ENCODE results near the gene RAB6B. TPM values are rescaled to one million over a fixed set of nuclear protein-coding genes. Genes with fewer than 3 reads are reported as not detected.

The RAB6B gene
- total RNA-seq, 1 experiment from 2014 or later, result 1.4 TPM

GRCh38 chr3:133931084-133931483 lies 35.4 kb upstream of the RAB6B start:
- no peak for DNase-seq (ENCODE audit: low read depth)

DNA sequence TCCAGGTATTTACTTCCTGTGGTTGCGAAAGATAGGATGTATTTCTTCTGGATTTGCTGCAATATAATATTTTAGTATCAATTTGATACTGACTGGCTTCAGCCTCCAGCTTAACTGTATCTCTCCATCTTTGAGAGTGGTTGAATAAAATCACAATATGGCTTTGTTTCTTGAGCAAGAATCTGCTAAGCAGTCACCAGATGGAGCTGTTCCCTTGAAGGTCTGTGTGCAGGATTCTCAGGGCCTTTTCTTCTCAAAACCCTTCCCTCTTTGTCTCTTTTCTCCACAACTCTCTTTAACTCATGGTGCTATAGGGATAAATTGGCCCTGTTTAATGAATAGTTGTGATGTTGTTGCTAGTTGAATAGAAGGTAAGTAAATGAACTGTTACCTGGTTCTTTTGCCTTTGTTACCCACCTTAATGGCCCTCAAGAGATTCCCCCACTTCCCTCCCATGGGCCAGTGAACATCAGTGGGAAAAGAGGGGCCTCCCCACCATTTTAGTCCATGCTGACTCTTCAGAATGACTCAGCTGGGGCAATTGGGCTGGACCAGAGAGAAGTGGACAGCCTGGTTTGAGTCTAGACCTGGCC lies 34.8 kb upstream of the RAB6B start:
- DNase-seq (ENCODE audit: low read depth), result peak; percentile 77

DNA sequence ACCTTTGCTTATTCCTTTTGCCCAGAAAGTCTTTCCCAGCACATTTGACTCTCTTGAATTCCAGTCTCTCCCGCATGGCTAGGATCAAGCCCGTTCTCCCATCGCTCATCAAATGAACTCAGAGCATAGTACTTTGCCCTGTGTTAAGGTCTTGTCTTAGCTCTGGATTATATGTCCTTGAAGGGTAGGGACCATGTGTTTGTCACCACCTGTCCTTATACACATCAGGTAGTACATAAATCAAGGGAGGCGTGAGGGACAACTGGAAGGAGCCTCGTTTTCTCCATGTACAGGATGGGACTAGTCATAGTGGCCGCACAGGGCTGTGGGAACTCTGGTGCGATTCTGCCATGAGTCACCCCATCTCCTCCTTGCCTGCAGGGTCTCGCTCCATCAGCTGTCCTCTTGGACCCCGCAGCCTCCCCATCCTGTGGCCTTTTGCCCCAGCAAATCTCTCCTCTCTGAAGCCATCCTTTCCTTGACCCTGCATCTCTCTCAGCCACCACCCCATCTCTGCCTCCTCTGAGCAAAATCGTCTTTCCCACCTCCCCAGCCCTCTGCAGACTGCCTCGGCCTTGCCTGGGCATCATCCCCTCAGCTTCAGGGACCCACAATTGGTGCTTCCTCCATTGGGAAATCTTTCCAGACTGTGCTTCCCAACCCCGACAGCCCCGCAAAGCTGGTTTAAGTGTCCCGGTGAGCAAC lies 33.4 kb upstream of the RAB6B start:
- peak; percentile 48 for DNase-seq (ENCODE audit: low read depth)

GRCh38 chr3:133928136-133928893 lies 32.6 kb upstream of the RAB6B start:
- DNase-seq (ENCODE audit: low read depth), result no peak

DNA sequence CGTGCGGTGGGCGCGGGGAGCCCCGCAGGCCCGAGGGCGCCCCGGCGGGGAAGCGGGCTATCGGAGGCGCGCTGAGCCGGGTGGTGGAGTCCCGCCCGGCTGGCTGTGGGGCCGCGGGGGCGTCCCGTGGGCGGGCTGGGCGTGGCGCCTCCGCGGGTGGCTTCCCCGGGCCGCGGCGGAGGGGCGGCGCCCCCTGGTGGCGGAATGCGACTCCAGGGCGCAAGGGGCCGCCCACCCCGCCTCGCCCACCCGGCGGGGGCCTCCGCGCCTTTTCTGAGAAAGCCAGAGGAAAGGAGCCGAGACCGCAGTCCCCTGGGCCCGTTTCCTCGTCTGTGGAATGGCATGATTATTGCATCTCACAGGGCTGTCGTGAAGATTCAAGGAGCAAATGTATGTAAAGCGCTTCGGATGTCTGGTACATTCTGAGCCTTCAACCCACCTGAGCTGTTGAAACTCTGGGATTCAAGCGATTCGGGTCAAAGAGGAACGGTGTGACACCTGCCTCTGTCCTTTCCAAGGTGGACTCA lies 31.9 kb upstream of the RAB6B start:
- DNase-seq (ENCODE audit: low read depth), result peak; percentile 68

DNA sequence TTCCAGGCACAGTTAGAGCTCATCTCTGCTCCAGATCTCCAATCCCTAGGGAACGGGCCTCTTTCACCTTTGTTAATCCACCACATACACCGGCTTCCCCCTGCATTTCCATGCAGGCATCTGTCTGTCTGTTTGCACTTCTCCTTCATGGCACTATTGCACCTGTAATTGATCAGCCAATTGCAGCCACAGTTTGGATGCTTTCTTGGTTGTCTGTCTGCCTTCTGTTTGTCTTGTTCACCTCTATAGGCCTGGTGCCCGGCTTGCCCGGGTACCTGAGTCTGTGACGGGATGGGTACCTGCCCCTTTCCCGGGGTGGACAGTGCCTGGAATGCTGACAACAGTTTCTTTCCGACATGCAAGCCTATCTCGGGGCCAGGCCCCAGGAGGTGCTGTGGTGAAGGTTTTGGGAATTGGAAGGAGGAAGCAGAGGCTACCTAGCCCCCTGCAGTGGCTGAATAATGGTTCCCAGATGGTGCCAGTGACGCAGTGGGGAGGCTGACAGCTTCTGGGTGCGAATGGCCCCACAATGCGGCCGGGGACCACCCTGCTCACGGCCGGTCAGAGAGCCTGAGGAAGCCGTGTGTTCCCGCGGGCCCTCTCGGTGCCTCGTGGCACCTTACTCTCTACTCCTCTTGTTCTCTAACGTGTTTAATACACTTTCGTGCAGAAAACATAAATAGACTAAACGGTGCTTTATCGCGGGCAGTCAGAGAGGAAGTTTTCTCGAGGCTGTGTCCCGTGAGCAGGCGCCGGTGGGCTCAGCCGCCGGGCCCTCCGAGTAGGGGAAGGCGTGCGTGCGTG lies 31.3 kb upstream of the RAB6B start:
- peak; percentile 68 for DNase-seq (ENCODE audit: low read depth)

DNA sequence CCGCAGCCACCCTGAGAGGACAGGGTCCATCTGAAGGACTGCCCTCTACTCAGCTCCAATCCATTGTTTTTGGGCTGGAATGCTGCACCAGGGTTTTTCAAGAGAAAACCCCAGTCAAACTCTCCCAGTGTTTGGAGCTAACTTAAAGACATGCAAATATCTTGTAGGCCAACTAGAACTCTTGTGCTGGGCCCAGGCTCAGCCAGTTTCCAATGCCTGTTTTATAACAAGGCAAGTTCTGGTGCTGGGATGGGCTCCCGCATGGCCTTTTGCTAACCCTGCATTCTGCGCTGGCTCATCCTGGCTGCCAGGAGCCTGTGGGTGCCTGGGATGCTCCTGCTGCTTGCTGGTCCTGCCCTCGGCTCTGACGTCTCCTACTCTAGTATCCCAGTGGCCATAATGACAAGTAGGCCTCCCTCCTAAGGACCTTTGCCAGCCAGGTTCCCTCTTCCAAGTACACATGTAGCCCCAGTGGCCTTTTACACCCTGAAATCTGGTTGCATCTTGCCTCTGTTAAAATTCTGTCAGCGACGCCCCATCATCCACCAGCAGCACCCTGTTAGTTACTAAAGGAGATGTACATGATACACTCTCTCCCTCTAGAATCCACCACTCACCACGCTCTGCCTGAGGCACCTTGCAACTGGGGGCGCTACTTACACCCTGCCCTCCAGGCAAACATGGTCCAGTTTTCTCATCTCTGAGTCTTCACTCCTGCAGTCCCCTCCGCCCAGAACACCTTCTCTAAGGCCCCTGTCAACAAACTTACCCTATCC lies 30.5 kb upstream of the RAB6B start:
- DNase-seq (ENCODE audit: low read depth), result no peak

DNA sequence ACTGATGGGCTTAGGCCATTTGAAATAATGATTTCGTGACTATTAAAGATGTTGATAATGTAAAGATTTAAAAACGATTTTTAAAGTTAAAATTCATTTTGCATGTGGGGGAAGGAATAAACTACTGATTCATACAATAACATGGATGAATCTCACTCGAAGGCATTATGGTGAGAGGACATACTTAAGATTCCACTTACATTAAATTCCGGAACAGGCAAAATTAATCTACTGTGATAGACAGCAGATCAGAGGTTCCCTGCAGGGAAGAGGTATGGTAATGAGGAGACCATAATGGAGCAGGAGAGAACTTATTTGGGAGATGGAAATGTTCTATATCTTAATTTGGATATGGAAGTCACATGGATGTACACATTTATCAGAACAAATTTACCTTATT lies 28.4 kb upstream of the RAB6B start:
- no peak for DNase-seq (ENCODE audit: low read depth)

DNA sequence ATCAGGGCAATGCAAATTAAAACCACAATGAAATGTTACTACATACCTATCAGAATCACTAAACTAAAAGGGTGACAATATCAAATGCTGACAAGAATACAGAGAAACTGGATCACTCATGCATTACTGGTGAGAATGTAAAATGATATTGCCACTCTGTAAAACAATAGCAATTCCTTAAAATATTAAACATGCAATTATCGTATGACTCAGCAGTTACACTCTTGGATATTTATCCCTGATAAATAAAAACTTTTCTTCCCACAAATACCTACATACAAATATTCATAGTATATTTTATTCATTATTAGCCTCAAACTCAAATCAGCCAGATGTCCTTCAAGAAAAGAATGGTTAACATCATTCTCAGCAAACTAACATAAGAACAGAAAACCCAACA lies 25.9 kb upstream of the RAB6B start:
- no peak for DNase-seq (ENCODE audit: low read depth)

GRCh38 chr3:133917144-133917543 lies 21.5 kb upstream of the RAB6B start:
- no peak for DNase-seq (ENCODE audit: low read depth)

- peak; percentile 54 for DNase-seq (ENCODE audit: low read depth)
Observed at GRCh38 chr3:133915685-133916658, 20.3 kb upstream of the RAB6B start.

- DNase-seq (ENCODE audit: low read depth), result no peak
Observed at GRCh38 chr3:133914839-133915600, 19.3 kb upstream of the RAB6B start.

- DNase-seq (ENCODE audit: low read depth), result no peak
Observed at GRCh38 chr3:133910422-133910821, 14.7 kb upstream of the RAB6B start.

DNA sequence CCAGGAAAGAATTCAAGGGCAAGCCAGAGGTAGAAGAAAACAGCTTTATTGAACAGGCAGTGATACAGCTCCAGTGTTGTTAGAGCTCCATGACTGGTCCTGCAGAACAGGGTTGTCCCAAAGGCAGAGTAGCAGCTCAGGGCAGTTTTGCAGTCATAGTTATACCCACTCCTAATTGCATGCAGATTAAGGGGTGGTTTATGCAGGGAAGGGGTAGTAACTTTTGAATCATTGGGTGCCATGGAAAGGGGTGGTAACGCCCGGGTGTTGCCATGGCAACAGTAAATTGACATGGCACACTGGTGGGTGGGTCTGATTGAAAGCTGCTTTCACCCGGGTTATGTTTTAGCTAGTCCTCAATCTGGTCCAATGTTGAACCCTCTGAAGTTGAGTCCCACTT lies 9.7 kb upstream of the RAB6B start:
- DNase-seq (ENCODE audit: low read depth), result no peak

GRCh38 chr3:133901847-133902246 lies 6.2 kb upstream of the RAB6B start:
- no peak for DNase-seq (ENCODE audit: low read depth)

GRCh38 chr3:133901083-133901482 lies 5.4 kb upstream of the RAB6B start:
- DNase-seq (ENCODE audit: low read depth), result no peak

- DNase-seq (ENCODE audit: low read depth), result no peak
Observed at GRCh38 chr3:133899311-133899710, 3.6 kb upstream of the RAB6B start.

DNA sequence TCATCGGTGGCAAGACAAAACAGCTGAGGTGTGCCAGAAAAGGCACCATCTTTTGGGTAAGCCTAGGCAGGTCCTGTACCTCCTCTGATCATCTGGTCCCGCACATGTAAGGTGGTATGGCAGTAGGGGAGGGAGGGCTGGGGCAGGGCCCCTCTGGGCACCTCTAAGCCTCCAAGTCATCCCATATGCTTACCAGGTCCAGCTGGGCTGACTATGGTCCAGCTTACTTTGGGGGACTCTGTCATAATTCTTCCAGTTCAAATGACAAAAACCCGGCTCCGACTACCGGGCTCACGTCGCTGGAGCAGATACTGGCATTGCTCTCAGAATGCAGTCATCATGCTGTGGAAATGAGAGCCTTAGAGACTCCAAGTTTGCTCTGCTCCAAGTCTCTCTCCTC lies 1.9 kb upstream of the RAB6B start:
- no peak for DNase-seq (ENCODE audit: low read depth)
